SK-N-SH treated with all-trans-retinoic acid at 6 μM for 48 hours (cell line): ENCODE data around the gene SLC7A6OS.

ENCODE experiments used
- PPARA ChIP-seq: fragments of 250-450 bp; sonication (Bioruptor Pico); IDR thresholded peaks from 2 replicates; pipeline ENCODE4 v1.5.0; 2020; ENCODE audit warnings: mild to moderate bottlenecking, borderline replicate concordance
- ZFP3 ChIP-seq: fragments of 250-450 bp; sonication (Bioruptor Pico); IDR thresholded peaks from 2 replicates; pipeline ENCODE4 v1.5.0; 2020; ENCODE audit warnings: mild to moderate bottlenecking, moderate library complexity

- TF ChIP-seq PPARA (CRISPR knock-in tag): no peak
- TF ChIP-seq ZFP3 (CRISPR knock-in tag): no peak
Observed at GRCh38 chr16:68335175-68335574, 24.4 kb upstream of the SLC7A6OS start.
